Neural cell (in vitro differentiated cells): ENCODE results near the gene CCDC190. TPM values are rescaled to one million over a fixed set of nuclear protein-coding genes. Genes with fewer than 3 reads are reported as not detected.

Source experiments
- H2AFZ ChIP-seq: fragments of 200-600, 300-800 bp; sonication (generic), shearing (Covaris generic); 2 replicates; pipeline ENCODE4 v1.6.0; 2014; ENCODE audit warnings: low read depth, mild to moderate bottlenecking, antibody characterized with exemption, low read length, moderate library complexity
- H3F3A ChIP-seq: fragments of 200-600 bp; shearing (Covaris generic); 2 replicates; pipeline ENCODE4 v1.6.1; 2016; ENCODE audit warnings: mild to moderate bottlenecking, moderate library complexity, mixed read lengths, antibody characterized with exemption, low read length; ENCODE audit not compliant: insufficient read depth, poor library complexity, severe bottlenecking
- H3K27ac ChIP-seq: fragments of 200-600, 300-800 bp; sonication (generic), shearing (Covaris generic); 2 replicates; pipeline ENCODE4 v1.5.1; 2014; ENCODE audit warnings: mild to moderate bottlenecking, low read length, moderate library complexity
- H3K27me3 ChIP-seq: fragments of 300-800, 200-600 bp; sonication (generic), shearing (Covaris generic); 2 replicates; pipeline ENCODE4 v1.6.0; 2014; ENCODE audit warnings: mild to moderate bottlenecking, low read depth, low read length, moderate library complexity; ENCODE audit not compliant: insufficient read depth
- H3K36me3 ChIP-seq: fragments of 300-800, 200-600 bp; sonication (generic), shearing (Covaris generic); 2 replicates; pipeline ENCODE4 v1.5.1; 2014; ENCODE audit warnings: mild to moderate bottlenecking, antibody characterized with exemption, low read length, moderate library complexity; ENCODE audit not compliant: insufficient read depth
- H3K4me2 ChIP-seq: fragments of 300-800, 200-600 bp; sonication (generic), shearing (Covaris generic); 2 replicates; pipeline ENCODE4 v1.6.0; 2014; ENCODE audit warnings: mild to moderate bottlenecking, low read length
- H3K4me3 ChIP-seq: fragments of 300-800, 200-600 bp; sonication (generic), shearing (Covaris generic); 2 replicates; pipeline ENCODE4 v1.5.1; 2014; ENCODE audit warnings: mild to moderate bottlenecking, low read length, moderate library complexity
- H3K79me2 ChIP-seq: fragments of 200-600 bp; shearing (Covaris generic); replicated peaks from 2 replicates; pipeline ENCODE4 v1.6.0; 2014; ENCODE audit warnings: mild to moderate bottlenecking, low read length, moderate library complexity; ENCODE audit not compliant: insufficient read depth
- H3K9ac ChIP-seq: fragments of 300-800, 200-600 bp; sonication (generic), shearing (Covaris generic); 2 replicates; pipeline ENCODE4 v1.6.1; 2016; ENCODE audit warnings: mild to moderate bottlenecking, low read length, mixed read lengths
- H3K9me2 ChIP-seq: fragments of 200-600 bp; shearing (Covaris generic); 2 replicates; pipeline ENCODE4 v1.6.1; 2016; ENCODE audit warnings: mild to moderate bottlenecking, low read length, mixed read lengths; ENCODE audit not compliant: insufficient read depth
- H3K9me3 ChIP-seq: fragments of 200-600, 300-800 bp; sonication (generic), shearing (Covaris generic); 2 replicates; pipeline ENCODE4 v1.6.1; 2016; ENCODE audit warnings: mild to moderate bottlenecking, mixed run types, low read length, moderate library complexity, mixed read lengths
- H4K20me1 ChIP-seq: fragments of 200-600 bp; shearing (Covaris generic); 2 replicates; pipeline ENCODE4 v1.6.1; 2016; ENCODE audit warnings: mild to moderate bottlenecking, mixed run types; ENCODE audit not compliant: insufficient read depth
- EP300 ChIP-seq: fragments of 450-650 bp; conservative IDR thresholded peaks from 2 replicates; pipeline ENCODE4 v1.6.1; 2014; ENCODE audit warnings: antibody characterized with exemption, mild to moderate bottlenecking, moderate library complexity; ENCODE audit not compliant: poor library complexity, severe bottlenecking
- EZH2 ChIP-seq: fragments of 200-600, 300-800 bp; shearing (Covaris generic), sonication (generic); IDR thresholded peaks from 2 replicates; pipeline ENCODE4 v1.6.1; 2014; ENCODE audit warnings: antibody characterized with exemption, low read length, borderline replicate concordance, mild to moderate bottlenecking; ENCODE audit not compliant: insufficient read depth, poor library complexity, severe bottlenecking
- MXI1 ChIP-seq: fragments of 450-650 bp; conservative IDR thresholded peaks from 2 replicates; pipeline ENCODE4 v1.6.1; 2014; ENCODE audit warnings: antibody characterized with exemption, mild to moderate bottlenecking; ENCODE audit not compliant: poor library complexity, severe bottlenecking
- POLR2AphosphoS5 ChIP-seq: IDR thresholded peaks from 2 replicates; pipeline ENCODE4 v1.6.1; 2012
- RAD21 ChIP-seq: fragments of 450-650 bp; conservative IDR thresholded peaks from 2 replicates; pipeline ENCODE4 v1.6.1; 2014; ENCODE audit warnings: antibody characterized with exemption, mild to moderate bottlenecking, moderate library complexity
- REST ChIP-seq: IDR thresholded peaks from 2 replicates; pipeline ENCODE4 v1.6.1; 2012; ENCODE audit warnings: borderline replicate concordance
- SMC3 ChIP-seq: fragments of 450-650 bp; conservative IDR thresholded peaks from 2 replicates; pipeline ENCODE4 v1.6.1; 2014; ENCODE audit warnings: antibody characterized with exemption, mild to moderate bottlenecking, moderate library complexity; ENCODE audit not compliant: poor library complexity
- TAF1 ChIP-seq: IDR thresholded peaks from 2 replicates; pipeline ENCODE4 v1.6.1; 2012; ENCODE audit warnings: low read depth
- polyA plus RNA-seq: library from polyadenylated mRNA; depleted of rRNA; stranded (reverse); fragments of >200 nt; gene quantifications from 2 replicates; pipeline ENCODE4 v1.2.3, GENCODE V29; 2014
- TF ChIP-seq, protein P1 (sequence below): fragments of 450-650 bp; IDR thresholded peaks from 2 replicates; pipeline ENCODE4 v1.5.1; 2014; ENCODE audit warnings: antibody characterized with exemption, mild to moderate bottlenecking, moderate library complexity; ENCODE audit not compliant: poor library complexity, severe bottlenecking

The CCDC190 gene
- polyA plus RNA-seq, 1 donor from 2014 or later, result not detected

- Histone ChIP-seq H3K27ac (no peak overlapping the region), H3K79me2 (no peaks in the 10 kb centered on the region), H3K27me3 (no peaks in the 10 kb centered on the region), H3K9ac (no peak overlapping the region), H3K36me3 (no peaks in the 10 kb centered on the region), H4K20me1 (no peaks in the 10 kb centered on the region), H3K4me2 (no peak overlapping the region), H2AFZ (no peak overlapping the region), H3K9me2 (no peaks in the 10 kb centered on the region), H3K4me3 (no peak overlapping the region), H3K9me3 (no peaks in the 10 kb centered on the region), H3F3A (no peaks in the 10 kb centered on the region)
- TF ChIP-seq EP300, result no peak
- TF ChIP-seq, protein P1, sequence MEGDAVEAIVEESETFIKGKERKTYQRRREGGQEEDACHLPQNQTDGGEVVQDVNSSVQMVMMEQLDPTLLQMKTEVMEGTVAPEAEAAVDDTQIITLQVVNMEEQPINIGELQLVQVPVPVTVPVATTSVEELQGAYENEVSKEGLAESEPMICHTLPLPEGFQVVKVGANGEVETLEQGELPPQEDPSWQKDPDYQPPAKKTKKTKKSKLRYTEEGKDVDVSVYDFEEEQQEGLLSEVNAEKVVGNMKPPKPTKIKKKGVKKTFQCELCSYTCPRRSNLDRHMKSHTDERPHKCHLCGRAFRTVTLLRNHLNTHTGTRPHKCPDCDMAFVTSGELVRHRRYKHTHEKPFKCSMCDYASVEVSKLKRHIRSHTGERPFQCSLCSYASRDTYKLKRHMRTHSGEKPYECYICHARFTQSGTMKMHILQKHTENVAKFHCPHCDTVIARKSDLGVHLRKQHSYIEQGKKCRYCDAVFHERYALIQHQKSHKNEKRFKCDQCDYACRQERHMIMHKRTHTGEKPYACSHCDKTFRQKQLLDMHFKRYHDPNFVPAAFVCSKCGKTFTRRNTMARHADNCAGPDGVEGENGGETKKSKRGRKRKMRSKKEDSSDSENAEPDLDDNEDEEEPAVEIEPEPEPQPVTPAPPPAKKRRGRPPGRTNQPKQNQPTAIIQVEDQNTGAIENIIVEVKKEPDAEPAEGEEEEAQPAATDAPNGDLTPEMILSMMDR, result no peak
- TF ChIP-seq MXI1, result no peak
- TF ChIP-seq SMC3, result no peak
- TF ChIP-seq RAD21, result no peak
- TF ChIP-seq TAF1, result no peak
- no peak for TF ChIP-seq POLR2AphosphoS5
- TF ChIP-seq REST, result no peak
- no peak for TF ChIP-seq EZH2
Observed at GRCh38 chr1:162884831-162885230, 23.9 kb upstream of the CCDC190 start.

GRCh38 chr1:162882248-162882674 is 21.3 kb upstream of the CCDC190 start:
- H3K9me2 ChIP-seq, result no peaks in the 10 kb centered on the region
- no peaks in the 10 kb centered on the region for H3F3A ChIP-seq
- H3K4me3 ChIP-seq, result no peak overlapping the region
- H3K27me3 ChIP-seq, result no peaks in the 10 kb centered on the region
- TF ChIP-seq POLR2AphosphoS5 (no peak), RAD21 (no peak), REST (no peak), SMC3 (no peak)
- TF ChIP-seq, protein P1, result no peak
- H3K9ac ChIP-seq, result no peak overlapping the region
- H3K79me2 ChIP-seq, result no peaks in the 10 kb centered on the region
- no peak overlapping the region for H3K4me2 ChIP-seq
- no peak overlapping the region for H3K27ac ChIP-seq
- H3K9me3 ChIP-seq, result no peaks in the 10 kb centered on the region
- no peaks in the 10 kb centered on the region for H3K36me3 ChIP-seq
- no peak overlapping the region for H2AFZ ChIP-seq
- H4K20me1 ChIP-seq, result no peaks in the 10 kb centered on the region
